HCT116 (cell line): ENCODE data around the gene ABTB2. TPM values are rescaled to one million over a fixed set of nuclear protein-coding genes. Genes with fewer than 3 reads are reported as not detected.

ENCODE experiments used
- ATAC-seq: fragments of 200-7000 bp; cut with Tn5 transposase; 2 replicates; pipeline ENCODE4 v1.9.1; 2020; ENCODE audit warnings: mild to moderate bottlenecking, moderate library complexity
- BruUV-seq: library from RNA; stranded (reverse); fragments of 400-500 nt; replicated peaks from 2 replicates; lab custom pipeline; 2021; lab: Mats Ljungman, UMichigan
- CTCF ChIA-PET: fragments of 300-600 bp; sonication (Branson Sonifier 250); formaldehyde crosslinking; loops from one replicate; lab custom pipeline; 2021; ENCODE audit warnings: antibody characterized with exemption; lab: Charles Lee
- POLR2A ChIA-PET: fragments of 300-600, 350-600 bp; sonication (Branson Sonifier 250); formaldehyde crosslinking; loops from one replicate; lab custom pipeline; 2021; ENCODE audit warnings: antibody characterized with exemption; lab: Charles Lee
- RAD21 ChIA-PET, 2 experiments: fragments of 300-600 bp; sonication (Branson Sonifier 250); formaldehyde crosslinking; loops; one replicate each; lab custom pipeline; 2023; ENCODE audit warnings: low total read pairs in 2 of 2; ENCODE audit not compliant: uncharacterized antibody in 2 of 2, unreplicated experiment in 2 of 2, low non-redundant PET in 1 of 2; lab: Charles Lee
- DNase-seq: peaks from one replicate; pipeline ENCODE4 v3.0.0-alpha.2; 2010; ENCODE audit warnings: low read depth, low spot score
- H2AFZ ChIP-seq: fragments of 200-600 bp; shearing (Covaris generic), sonication (generic); 2 replicates; pipeline ENCODE4 v1.6.1; 2017; ENCODE audit warnings: low read depth, mixed run types, mixed read lengths, antibody characterized with exemption, low read length; ENCODE audit not compliant: poor library complexity, severe bottlenecking
- H3K27ac ChIP-seq: 2 replicates; pipeline ENCODE4 v1.5.1; 2012; ENCODE audit warnings: low read depth, low read length
- H3K27me3 ChIP-seq: fragments of 200-600 bp; sonication (generic); 2 replicates; pipeline ENCODE4 v1.6.1; 2016; ENCODE audit warnings: mixed run types, low read length, mixed read lengths; ENCODE audit not compliant: insufficient read depth
- H3K36me3 ChIP-seq, 2 experiments: fragments of 200-500 bp in 1 of 2; fragments of 200-600 bp in 1 of 2; sonication (Bioruptor generic) in 1 of 2; sonication (generic) in 1 of 2; 2 replicates each; pipeline versions ENCODE4 v1.5.1 to v1.6.1; 2014 to 2016; ENCODE audit warnings: low read length in 2 of 2, inconsistent platforms in 1 of 2, mixed read lengths in 1 of 2, mixed run types in 1 of 2; ENCODE audit not compliant: insufficient read depth in 2 of 2, control insufficient read depth in 1 of 2
- H3K4me1 ChIP-seq, 2 experiments: fragments of 200-600 bp in 1 of 2; sonication (generic) in 1 of 2; 2 replicates each; pipeline versions ENCODE4 v1.5.1 to v1.6.1; 2012 to 2017; ENCODE audit warnings: low read length in 2 of 2, inconsistent platforms in 1 of 2, mild to moderate bottlenecking in 1 of 2, mixed read lengths in 1 of 2, mixed run types in 1 of 2, moderate library complexity in 1 of 2; ENCODE audit not compliant: insufficient read depth in 2 of 2, control insufficient read depth in 1 of 2
- H3K4me2 ChIP-seq: fragments of 200-600 bp; sonication (generic); 2 replicates; pipeline ENCODE4 v1.6.1; 2017; ENCODE audit warnings: mixed run types, low read length, mixed read lengths
- H3K4me3 ChIP-seq, 2 experiments: fragments of 200-600 bp in 1 of 2; sonication (generic) in 1 of 2; replicated peaks in 1 of 2; 2 replicates each; pipeline ENCODE4 v1.5.1; 2011 to 2016; ENCODE audit warnings: low read length in 2 of 2, control low read depth in 1 of 2, low read depth in 1 of 2, mild to moderate bottlenecking in 1 of 2, mixed read lengths in 1 of 2, mixed run types in 1 of 2
- H3K79me2 ChIP-seq: fragments of 200-600 bp; sonication (generic); 2 replicates; pipeline ENCODE4 v1.6.1; 2017; ENCODE audit warnings: mild to moderate bottlenecking, mixed run types, low read length, moderate library complexity, mixed read lengths; ENCODE audit not compliant: insufficient read depth
- H3K9ac ChIP-seq: fragments of 200-600 bp; sonication (generic); 2 replicates; pipeline ENCODE4 v1.6.1; 2016; ENCODE audit warnings: low read length, mixed read lengths
- H3K9me2 ChIP-seq: fragments of 200-600 bp; sonication (generic), shearing (Covaris generic); 2 replicates; pipeline ENCODE4 v1.6.1; 2017; ENCODE audit warnings: mixed run types, mild to moderate bottlenecking, moderate library complexity; ENCODE audit not compliant: insufficient read depth
- H3K9me3 ChIP-seq, 2 experiments: fragments of 200-500 bp in 1 of 2; fragments of 200-600 bp in 1 of 2; sonication (Bioruptor generic) in 1 of 2; sonication (generic) in 1 of 2; 2 replicates each; pipeline ENCODE4 v1.6.1; 2014 to 2017; ENCODE audit warnings: low read length in 2 of 2, mixed read lengths in 2 of 2, inconsistent platforms in 1 of 2, low read depth in 1 of 2, mild to moderate bottlenecking in 1 of 2, mixed run types in 1 of 2, moderate library complexity in 1 of 2; ENCODE audit not compliant: control insufficient read depth in 1 of 2, insufficient read depth in 1 of 2
- H4K20me1 ChIP-seq: fragments of 200-600 bp; sonication (generic), shearing (Covaris generic); 2 replicates; pipeline ENCODE4 v1.6.1; 2017; ENCODE audit warnings: mixed run types, mild to moderate bottlenecking, moderate library complexity; ENCODE audit not compliant: insufficient read depth
- CEBPB ChIP-seq: IDR thresholded peaks from 2 replicates; pipeline ENCODE4 v1.6.1; 2012; ENCODE audit warnings: low read depth
- EGR1 ChIP-seq: IDR thresholded peaks from 2 replicates; pipeline ENCODE4 v1.6.1; 2012; ENCODE audit warnings: low read depth
- EZH2 ChIP-seq: fragments of 200-600 bp; sonication (generic); IDR thresholded peaks from 2 replicates; pipeline ENCODE4 v1.6.1; 2017; ENCODE audit warnings: antibody characterized with exemption, mixed run types
- JUND ChIP-seq: IDR thresholded peaks from 2 replicates; pipeline ENCODE4 v1.6.1; 2012
- POLR2AphosphoS5 ChIP-seq: IDR thresholded peaks from 2 replicates; pipeline ENCODE4 v1.6.1; 2011; ENCODE audit warnings: mild to moderate bottlenecking, low read depth, low read length, moderate library complexity
- RAD21 ChIP-seq: IDR thresholded peaks from 2 replicates; pipeline ENCODE4 v1.6.1; 2012; ENCODE audit warnings: low read depth, mild to moderate bottlenecking
- SP1 ChIP-seq: IDR thresholded peaks from 2 replicates; pipeline ENCODE4 v1.6.1; 2012; ENCODE audit warnings: low read depth
- SRF ChIP-seq: IDR thresholded peaks from 2 replicates; pipeline ENCODE4 v1.6.1; 2012; ENCODE audit warnings: low read depth
- TCF7L2 ChIP-seq: IDR thresholded peaks from 2 replicates; pipeline ENCODE4 v1.7.0; 2011; ENCODE audit warnings: borderline replicate concordance, inconsistent platforms; ENCODE audit not compliant: insufficient read depth, insufficient read length; ENCODE audit errors: extremely low read depth
- YY1 ChIP-seq: IDR thresholded peaks from 2 replicates; pipeline ENCODE4 v1.6.1; 2011; ENCODE audit warnings: low read length, low read depth, moderate library complexity, mild to moderate bottlenecking; ENCODE audit not compliant: insufficient replicate concordance; ENCODE audit errors: extremely low read depth
- ZFX ChIP-seq: fragments of 450-650 bp; IDR thresholded peaks from 2 replicates; pipeline ENCODE4 v1.6.1; 2017
- ZNF274 ChIP-seq: fragments of 200-500 bp; sonication (Bioruptor generic); IDR thresholded peaks from 2 replicates; pipeline ENCODE4 v1.6.1; 2014; ENCODE audit warnings: mild to moderate bottlenecking, low read depth, low read length, inconsistent platforms
- intact Hi-C: fragments of 100-400 bp; cut with micrococcal nuclease; formaldehyde crosslinking; loops from 2 replicates; pipeline ENCODE4 v1.10.0; 2022
- total RNA-seq: library from RNA; stranded (reverse); gene quantifications from one replicate; pipeline ENCODE4 v1.2.1, GENCODE V29; 2021; ENCODE audit not compliant: unreplicated experiment
- TF ChIP-seq, protein P1 (sequence below): IDR thresholded peaks from 2 replicates; pipeline ENCODE4 v1.6.1; 2012
- TF ChIP-seq, protein P2 (sequence below): IDR thresholded peaks from 2 replicates; pipeline ENCODE4 v1.6.1; 2012; ENCODE audit warnings: low read depth
- TF ChIP-seq, protein P3 (sequence below), 3 experiments: fragments of 200-600 bp in 1 of 3; sonication (generic) in 1 of 3; IDR thresholded peaks in 2 of 3; conservative IDR thresholded peaks in 1 of 3; 2 replicates each; pipeline ENCODE4 v1.5.1; 2012 to 2017; ENCODE audit warnings: low read depth in 2 of 3, low read length in 2 of 3, antibody characterized with exemption in 1 of 3, borderline replicate concordance in 1 of 3, control low read depth in 1 of 3, mild to moderate bottlenecking in 1 of 3, mixed read lengths in 1 of 3, mixed run types in 1 of 3, moderate library complexity in 1 of 3; ENCODE audit not compliant: insufficient read depth in 1 of 3

Gene ABTB2
- total RNA-seq, 1 experiment from 2014 or later, result 6.8 TPM

DNA sequence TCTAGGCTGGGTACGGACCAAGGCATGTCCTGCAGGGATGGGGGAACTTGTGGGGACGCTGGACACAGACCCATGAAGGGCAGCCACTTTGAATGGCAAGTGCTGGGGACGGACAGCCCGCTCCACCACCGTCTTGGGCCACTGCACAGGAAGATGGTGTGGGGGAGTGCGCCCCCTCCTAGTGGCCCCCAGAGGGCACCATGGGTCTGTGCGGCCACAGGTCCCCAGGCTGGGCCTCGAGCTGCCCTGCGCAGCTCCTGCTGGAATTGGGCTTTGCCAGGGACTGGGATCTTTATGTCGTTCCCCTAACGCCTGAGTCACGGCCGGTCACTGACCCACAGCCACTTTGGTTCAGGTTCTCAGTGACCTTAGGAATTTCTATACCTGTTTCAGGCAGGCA lies 208.0 kb downstream of the ABTB2 start:
- H4K20me1 ChIP-seq, result no peaks in the 10 kb centered on the region

DNA sequence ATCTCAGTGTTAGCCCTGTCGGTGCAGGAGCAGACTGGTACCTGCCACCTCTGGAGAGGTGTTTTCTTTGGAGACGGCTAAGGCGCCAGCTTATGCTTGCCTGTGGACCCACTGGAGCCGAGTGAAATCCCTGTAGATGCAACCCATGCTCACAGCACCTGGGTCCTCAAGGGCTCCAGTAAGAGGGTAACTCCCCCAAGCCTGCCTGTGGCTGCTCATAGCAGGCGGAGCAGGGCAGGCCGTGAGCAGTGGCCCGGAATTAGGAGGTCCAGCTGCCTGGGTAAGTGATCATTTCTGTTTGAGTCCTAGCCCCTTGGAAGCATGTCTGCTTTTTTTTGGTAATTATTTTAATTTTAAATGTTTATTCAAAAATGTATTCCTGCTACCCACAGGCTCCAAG lies 208.5 kb downstream of the ABTB2 start:
- POLR2A ChIA-PET, result no interaction called here
- TF ChIP-seq ZFX, result no peak
- TF ChIP-seq, protein P1, sequence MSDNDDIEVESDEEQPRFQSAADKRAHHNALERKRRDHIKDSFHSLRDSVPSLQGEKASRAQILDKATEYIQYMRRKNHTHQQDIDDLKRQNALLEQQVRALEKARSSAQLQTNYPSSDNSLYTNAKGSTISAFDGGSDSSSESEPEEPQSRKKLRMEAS, result no peak
- no peak for TF ChIP-seq ZNF274
- no peak for TF ChIP-seq SRF
- TF ChIP-seq, protein P2, sequence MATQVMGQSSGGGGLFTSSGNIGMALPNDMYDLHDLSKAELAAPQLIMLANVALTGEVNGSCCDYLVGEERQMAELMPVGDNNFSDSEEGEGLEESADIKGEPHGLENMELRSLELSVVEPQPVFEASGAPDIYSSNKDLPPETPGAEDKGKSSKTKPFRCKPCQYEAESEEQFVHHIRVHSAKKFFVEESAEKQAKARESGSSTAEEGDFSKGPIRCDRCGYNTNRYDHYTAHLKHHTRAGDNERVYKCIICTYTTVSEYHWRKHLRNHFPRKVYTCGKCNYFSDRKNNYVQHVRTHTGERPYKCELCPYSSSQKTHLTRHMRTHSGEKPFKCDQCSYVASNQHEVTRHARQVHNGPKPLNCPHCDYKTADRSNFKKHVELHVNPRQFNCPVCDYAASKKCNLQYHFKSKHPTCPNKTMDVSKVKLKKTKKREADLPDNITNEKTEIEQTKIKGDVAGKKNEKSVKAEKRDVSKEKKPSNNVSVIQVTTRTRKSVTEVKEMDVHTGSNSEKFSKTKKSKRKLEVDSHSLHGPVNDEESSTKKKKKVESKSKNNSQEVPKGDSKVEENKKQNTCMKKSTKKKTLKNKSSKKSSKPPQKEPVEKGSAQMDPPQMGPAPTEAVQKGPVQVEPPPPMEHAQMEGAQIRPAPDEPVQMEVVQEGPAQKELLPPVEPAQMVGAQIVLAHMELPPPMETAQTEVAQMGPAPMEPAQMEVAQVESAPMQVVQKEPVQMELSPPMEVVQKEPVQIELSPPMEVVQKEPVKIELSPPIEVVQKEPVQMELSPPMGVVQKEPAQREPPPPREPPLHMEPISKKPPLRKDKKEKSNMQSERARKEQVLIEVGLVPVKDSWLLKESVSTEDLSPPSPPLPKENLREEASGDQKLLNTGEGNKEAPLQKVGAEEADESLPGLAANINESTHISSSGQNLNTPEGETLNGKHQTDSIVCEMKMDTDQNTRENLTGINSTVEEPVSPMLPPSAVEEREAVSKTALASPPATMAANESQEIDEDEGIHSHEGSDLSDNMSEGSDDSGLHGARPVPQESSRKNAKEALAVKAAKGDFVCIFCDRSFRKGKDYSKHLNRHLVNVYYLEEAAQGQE, result no peak
- no peak for TF ChIP-seq CEBPB
- TF ChIP-seq YY1, result no peak
- TF ChIP-seq SP1, result no peak
- no peak for TF ChIP-seq EZH2
- no peak for TF ChIP-seq JUND
- no peak for TF ChIP-seq POLR2AphosphoS5
- TF ChIP-seq EGR1, result no peak

More for the DNA sequence above, 208.0 kb downstream of the ABTB2 start:
- DNase-seq (no peak), ATAC-seq (peak; percentile 72)
- RAD21 ChIA-PET, result interaction anchor here in 1 of 2 experiments (0.6 kb wide), 1 partner anchor 56 kb away, joined by 3 read pairs; no protein-coding TSS in a partner anchor
- CTCF ChIA-PET, result interaction anchor here (1.0 kb wide), 1 partner anchor 208 kb away, joined by 3 read pairs; the partner anchor contains the start of gene ABTB2
- no peak overlapping the region for H2AFZ ChIP-seq
- H3K9me2 ChIP-seq, result no peaks in the 10 kb centered on the region
- POLR2A ChIA-PET, result no interaction called here
- TF ChIP-seq RAD21 (peak; percentile 53), TCF7L2 (no peak)
- TF ChIP-seq, protein P3, sequence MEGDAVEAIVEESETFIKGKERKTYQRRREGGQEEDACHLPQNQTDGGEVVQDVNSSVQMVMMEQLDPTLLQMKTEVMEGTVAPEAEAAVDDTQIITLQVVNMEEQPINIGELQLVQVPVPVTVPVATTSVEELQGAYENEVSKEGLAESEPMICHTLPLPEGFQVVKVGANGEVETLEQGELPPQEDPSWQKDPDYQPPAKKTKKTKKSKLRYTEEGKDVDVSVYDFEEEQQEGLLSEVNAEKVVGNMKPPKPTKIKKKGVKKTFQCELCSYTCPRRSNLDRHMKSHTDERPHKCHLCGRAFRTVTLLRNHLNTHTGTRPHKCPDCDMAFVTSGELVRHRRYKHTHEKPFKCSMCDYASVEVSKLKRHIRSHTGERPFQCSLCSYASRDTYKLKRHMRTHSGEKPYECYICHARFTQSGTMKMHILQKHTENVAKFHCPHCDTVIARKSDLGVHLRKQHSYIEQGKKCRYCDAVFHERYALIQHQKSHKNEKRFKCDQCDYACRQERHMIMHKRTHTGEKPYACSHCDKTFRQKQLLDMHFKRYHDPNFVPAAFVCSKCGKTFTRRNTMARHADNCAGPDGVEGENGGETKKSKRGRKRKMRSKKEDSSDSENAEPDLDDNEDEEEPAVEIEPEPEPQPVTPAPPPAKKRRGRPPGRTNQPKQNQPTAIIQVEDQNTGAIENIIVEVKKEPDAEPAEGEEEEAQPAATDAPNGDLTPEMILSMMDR (IDR thresholded peaks at IDR 0.05 in 2 of 3, conservative IDR thresholded peaks at IDR 0.05 in 1 of 3; ENCODE audit: borderline replicate concordance in 1 of 3, insufficient read depth in 1 of 3, low read depth in 2 of 3, low read length in 2 of 3), result peak; percentile 30 to 52 (median 44); a peak in 5 of 6 replicates
- H3K4me2 ChIP-seq, result no peak overlapping the region
- H3K27me3 ChIP-seq, result no peaks in the 10 kb centered on the region
- no TSS peak for BruUV-seq
- no peaks in the 10 kb centered on the region for H3K9me3 ChIP-seq
- peaks cover 5% of the 10 kb centered on the region; the same call in 1 of the 2 replicates for H3K79me2 ChIP-seq
- H3K27ac ChIP-seq, result no peak overlapping the region
- H3K36me3 ChIP-seq, result peaks cover 38 to 40% of the 10 kb centered on the region in 2 experiments
- H3K4me1 ChIP-seq, result no peaks in the 10 kb centered on the region
- H3K4me3 ChIP-seq, result no peak overlapping the region
- H3K9ac ChIP-seq, result no peak overlapping the region
- intact Hi-C loops, result no loop called here

More for the DNA sequence above, 208.5 kb downstream of the ABTB2 start:
- Histone ChIP-seq H3K9me2 (no peaks in the 10 kb centered on the region), H3K36me3 (peaks cover 44% of the 10 kb centered on the region in 2 experiments), H3K4me3 (no peak overlapping the region), H2AFZ (no peak overlapping the region), H3K4me1 (no peaks in the 10 kb centered on the region), H3K9me3 (no peaks in the 10 kb centered on the region), H4K20me1 (no peaks in the 10 kb centered on the region), H3K27me3 (no peaks in the 10 kb centered on the region), H3K79me2 (peaks cover 5% of the 10 kb centered on the region; the same call in 1 of the 2 replicates), H3K27ac (no peak overlapping the region), H3K9ac (no peak overlapping the region), H3K4me2 (no peak overlapping the region)
- DNase-seq, result no peak
- intact Hi-C loops, result no loop called here
- ChIA-PET RAD21 (no interaction called here), CTCF (interaction anchor here (1.0 kb wide), 1 partner anchor 209 kb away, joined by 3 read pairs; the partner anchor contains the start of gene ABTB2)
- no peak for ATAC-seq
- no TSS peak for BruUV-seq
